Measurements from ENCODE around the gene SYNE2. TPM values are rescaled to one million over a fixed set of nuclear protein-coding genes. Genes with fewer than 3 reads are reported as not detected.

SYNE2 gene
- total and polyA plus RNA-seq, 2 donors (not counting 3 experiments of a cell fraction or from before 2014, with no cell fraction given), result 16.0 to 53.7 TPM

DNA sequence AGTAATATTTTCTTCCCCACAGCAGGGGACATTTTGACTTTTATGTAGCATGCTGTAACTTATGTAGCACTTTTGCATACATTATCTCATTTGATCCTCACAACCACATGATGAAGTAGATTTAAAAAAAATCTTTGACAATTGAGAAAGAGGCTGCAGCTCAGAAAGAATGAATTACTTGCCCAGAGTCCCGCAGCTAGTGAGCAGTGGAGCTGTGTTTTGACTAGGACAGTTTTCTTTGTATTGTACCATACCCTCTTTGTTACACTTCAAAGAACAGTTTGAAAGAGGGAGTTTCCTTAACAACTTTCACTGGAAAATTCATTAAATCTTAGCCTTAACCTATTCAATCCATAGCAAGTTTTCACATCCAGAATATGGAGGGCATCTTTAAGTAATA is 58.6 kb downstream of the SYNE2 start:
- no peak for TF ChIP-seq EZH2 (IDR thresholded peaks at IDR 0.05; ENCODE audit: borderline replicate concordance, low read depth, low read length, severe bottlenecking)
- no peak for TF ChIP-seq FOS (IDR thresholded peaks at IDR 0.05; ENCODE audit: borderline replicate concordance, insufficient read depth, low read length)
- no peak for TF ChIP-seq CTCF (IDR thresholded peaks at IDR 0.05; ENCODE audit: extremely low read depth in 1 of 2, insufficient read depth in 1 of 2, low read depth in 1 of 2, low read length in 2 of 2)
- TF ChIP-seq MAX (IDR thresholded peaks at IDR 0.05; ENCODE audit: insufficient read depth, insufficient read length), result no peak
- TF ChIP-seq JUN (IDR thresholded peaks at IDR 0.05; ENCODE audit: borderline replicate concordance, insufficient read depth, insufficient read length, low read depth), result no peak
- no peak for TF ChIP-seq GATA2 (IDR thresholded peaks at IDR 0.05; ENCODE audit: insufficient read depth, insufficient read length, low read depth, low read length)
- no peak for TF ChIP-seq MYC (IDR thresholded peaks at IDR 0.05; ENCODE audit: low read depth, low read length)
- TF ChIP-seq POLR2A (IDR thresholded peaks at IDR 0.05; ENCODE audit: low read depth, low read length), result no peak
- no peak for TF ChIP-seq POLR2AphosphoS5 (IDR thresholded peaks at IDR 0.05; ENCODE audit: insufficient read depth, low read depth, low read length)
- Histone ChIP-seq H3K9me3 (replicated peaks; ENCODE audit: control insufficient read depth, insufficient read depth, low read length) (no peaks in the 10 kb centered on the region), H3K4me1 (ENCODE audit: control insufficient read depth, extremely low read depth, insufficient read depth, low read length) (peaks cover 2% of the 10 kb centered on the region), H3K27ac (ENCODE audit: insufficient read depth, low read depth, low read length) (no peak overlapping the region), H2AFZ (ENCODE audit: low read depth, low read length) (no peak overlapping the region), H3K27me3 (ENCODE audit: control insufficient read depth in 2 of 2, insufficient read depth in 2 of 2, low read length in 2 of 2) (no peaks in the 10 kb centered on the region), H3K36me3 (ENCODE audit: control insufficient read depth in 2 of 2, extremely low read depth in 1 of 2, insufficient read depth in 2 of 2, low read length in 2 of 2) (no peaks in the 10 kb centered on the region), H4K20me1 (replicated peaks; ENCODE audit: control insufficient read depth, extremely low read depth, insufficient read depth, low read length) (no peaks in the 10 kb centered on the region), H3K9ac (replicated peaks; ENCODE audit: extremely low read depth, insufficient read depth, low read length) (no peak overlapping the region), H3K79me2 (ENCODE audit: control insufficient read depth, insufficient read depth, low read length) (no peaks in the 10 kb centered on the region), H3K9me1 (replicated peaks; ENCODE audit: control insufficient read depth, extremely low read depth, insufficient read depth, low read length) (no peaks in the 10 kb centered on the region), H3K4me3 (replicated peaks in 1 of 3; ENCODE audit: insufficient read depth in 1 of 3, low read depth in 1 of 3, low read length in 3 of 3) (no peak overlapping the region), H3K4me2 (ENCODE audit: insufficient read depth, low read length) (no peak overlapping the region)
- no peak for FAIRE-seq
- intact Hi-C loops (cut with micrococcal nuclease) (no loop called here), dilution Hi-C loops (cut with MboI; ENCODE audit: extremely low pct_ligation_motif_present, low sequenced_read_pairs) (no loop called here)
- no peak for DNase-seq (ENCODE audit: low read depth, low spot score)
- no TSS peak for BruUV-seq (replicated peaks)
- ChIA-PET POLR2A (no interaction called here), CTCF (interaction anchor here (0.7 to 1.4 kb wide), 3 partner anchors 11 to 392 kb away, joined by 3 read pairs; no protein-coding TSS in a partner anchor)

Measured in endothelial cell of umbilical vein (primary cell).